Measurements from ENCODE around the gene MBTPS1. TPM values are rescaled to one million over a fixed set of nuclear protein-coding genes. Genes with fewer than 3 reads are reported as not detected.

MBTPS1 gene
- total and polyA plus RNA-seq, 9 of the 15 experiments (the other 6 are each of a cell fraction or from before 2014, with no cell fraction given): 2.8 to 57.6 (median 43.8) TPM

- CTCF ChIA-PET (ENCODE audit: low intra/inter-chr PET ratio): no interaction called here
- no peak for ATAC-seq
- BruUV-seq (replicated peaks): no TSS peak
- peaks cover 90% of the 10 kb centered on the region for H3K36me3 ChIP-seq (ENCODE audit: control insufficient read depth, insufficient read depth, low read length)
- no peak overlapping the region for H3K9ac ChIP-seq (ENCODE audit: insufficient read depth in 1 of 2, low read depth in 2 of 2, low read length in 2 of 2)
- no peak overlapping the region for H3K4me2 ChIP-seq (ENCODE audit: insufficient read depth, low read length)
- intact Hi-C loops (cut with micrococcal nuclease): no loop called here
- 93% methylated on average over 10 of the region's 10 CpGs for WGBS (ENCODE audit: insufficient coverage, low coverage, missing lambda C conversion rate)
- no peak for FAIRE-seq
- no peak overlapping the region for H3K4me3 ChIP-seq
- no peaks in the 10 kb centered on the region for H3K27me3 ChIP-seq (ENCODE audit: control insufficient read depth in 2 of 2, insufficient read depth in 2 of 2, low read length in 2 of 2)
- DNase-seq (ENCODE audit: extremely low read depth in 1 of 4, low spot score in 3 of 4): no peak
- H3K79me2 ChIP-seq (ENCODE audit: control insufficient read depth, insufficient read depth, low read length): no peaks in the 10 kb centered on the region
- H3K9me3 ChIP-seq (replicated peaks; ENCODE audit: control insufficient read depth, insufficient read depth, low read depth, low read length): no peaks in the 10 kb centered on the region
- H3K4me1 ChIP-seq (replicated peaks in 1 of 2; ENCODE audit: control insufficient read depth in 2 of 2, insufficient read depth in 2 of 2, low read length in 2 of 2): no peaks in the 10 kb centered on the region
- in situ Hi-C loops (cut with MboI): no loop called here
- no peak overlapping the region for H3K27ac ChIP-seq (ENCODE audit: extremely low read depth, low read depth, low read length)
- POLR2A ChIA-PET: interaction anchor here (1.6 kb wide), 1 partner anchor 9 kb away, joined by 4 read pairs; no protein-coding TSS in a partner anchor
- TF ChIP-seq E2F5 (CRISPR knock-in tag; IDR thresholded peaks at IDR 0.05) (no peak), ARID3B (CRISPR knock-in tag; IDR thresholded peaks at IDR 0.05; ENCODE audit: borderline replicate concordance) (no peak), ZNF184 (CRISPR knock-in tag; IDR thresholded peaks at IDR 0.05) (no peak), CREBBP (IDR thresholded peaks at IDR 0.05; ENCODE audit: low read depth, low read length) (no peak), ZKSCAN8 (CRISPR knock-in tag; IDR thresholded peaks at IDR 0.05) (no peak), HNRNPK (IDR thresholded peaks at IDR 0.05; ENCODE audit: low read depth, low read length, poor library complexity, severe bottlenecking) (no peak), ZBTB17 (CRISPR knock-in tag; IDR thresholded peaks at IDR 0.05) (no peak), POLR2AphosphoS5 (IDR thresholded peaks at IDR 0.05; ENCODE audit: control insufficient read depth, insufficient read depth, low read depth, low read length) (no peak)
- H4K20me1 ChIP-seq (replicated peaks; ENCODE audit: control insufficient read depth, insufficient read depth, low read length): no peaks in the 10 kb centered on the region
- no peaks in the 10 kb centered on the region for H3K9me1 ChIP-seq (ENCODE audit: control insufficient read depth, insufficient read depth, low read length)
- H2AFZ ChIP-seq (ENCODE audit: low read depth, low read length): no peak overlapping the region
These were observed 44.7 kb downstream of the MBTPS1 start for GRCh38 chr16:84072014-84072413.
